ENCODE results near the gene EYS. TPM values are rescaled to one million over a fixed set of nuclear protein-coding genes. Genes with fewer than 3 reads are reported as not detected.

The EYS gene
- total and polyA plus RNA-seq, 9 of the 15 experiments (the other 6 are each of a cell fraction or from before 2014, with no cell fraction given) = 0.03 to 0.36 (median 0.10) TPM; not detected in 2

DNA sequence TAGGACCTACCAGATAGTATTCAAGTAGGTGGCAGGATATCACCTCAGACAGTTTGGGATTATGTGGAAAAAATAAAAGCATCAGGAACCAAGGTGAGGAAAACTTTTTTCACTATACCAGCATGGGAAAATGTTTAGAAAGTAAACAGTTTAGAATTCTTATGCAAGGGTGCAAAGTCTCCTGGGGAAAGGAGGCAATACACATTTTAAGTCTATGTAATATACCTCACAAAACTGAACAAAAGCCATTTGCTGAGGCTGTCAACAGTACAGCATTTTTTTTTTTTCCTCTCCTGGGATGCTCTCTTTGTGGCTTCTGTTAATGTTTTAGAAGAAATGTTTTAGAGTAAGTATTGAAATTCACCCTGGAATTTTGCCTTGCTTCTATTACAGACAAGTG, 1997.9 kb downstream of the EYS start (continued):
- TF ChIP-seq, protein P1, sequence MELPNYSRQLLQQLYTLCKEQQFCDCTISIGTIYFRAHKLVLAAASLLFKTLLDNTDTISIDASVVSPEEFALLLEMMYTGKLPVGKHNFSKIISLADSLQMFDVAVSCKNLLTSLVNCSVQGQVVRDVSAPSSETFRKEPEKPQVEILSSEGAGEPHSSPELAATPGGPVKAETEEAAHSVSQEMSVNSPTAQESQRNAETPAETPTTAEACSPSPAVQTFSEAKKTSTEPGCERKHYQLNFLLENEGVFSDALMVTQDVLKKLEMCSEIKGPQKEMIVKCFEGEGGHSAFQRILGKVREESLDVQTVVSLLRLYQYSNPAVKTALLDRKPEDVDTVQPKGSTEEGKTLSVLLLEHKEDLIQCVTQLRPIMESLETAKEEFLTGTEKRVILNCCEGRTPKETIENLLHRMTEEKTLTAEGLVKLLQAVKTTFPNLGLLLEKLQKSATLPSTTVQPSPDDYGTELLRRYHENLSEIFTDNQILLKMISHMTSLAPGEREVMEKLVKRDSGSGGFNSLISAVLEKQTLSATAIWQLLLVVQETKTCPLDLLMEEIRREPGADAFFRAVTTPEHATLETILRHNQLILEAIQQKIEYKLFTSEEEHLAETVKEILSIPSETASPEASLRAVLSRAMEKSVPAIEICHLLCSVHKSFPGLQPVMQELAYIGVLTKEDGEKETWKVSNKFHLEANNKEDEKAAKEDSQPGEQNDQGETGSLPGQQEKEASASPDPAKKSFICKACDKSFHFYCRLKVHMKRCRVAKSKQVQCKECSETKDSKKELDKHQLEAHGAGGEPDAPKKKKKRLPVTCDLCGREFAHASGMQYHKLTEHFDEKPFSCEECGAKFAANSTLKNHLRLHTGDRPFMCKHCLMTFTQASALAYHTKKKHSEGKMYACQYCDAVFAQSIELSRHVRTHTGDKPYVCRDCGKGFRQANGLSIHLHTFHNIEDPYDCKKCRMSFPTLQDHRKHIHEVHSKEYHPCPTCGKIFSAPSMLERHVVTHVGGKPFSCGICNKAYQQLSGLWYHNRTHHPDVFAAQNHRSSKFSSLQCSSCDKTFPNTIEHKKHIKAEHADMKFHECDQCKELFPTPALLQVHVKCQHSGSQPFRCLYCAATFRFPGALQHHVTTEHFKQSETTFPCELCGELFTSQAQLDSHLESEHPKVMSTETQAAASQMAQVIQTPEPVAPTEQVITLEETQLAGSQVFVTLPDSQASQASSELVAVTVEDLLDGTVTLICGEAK (IDR thresholded peaks at IDR 0.05) = no peak
- TF ChIP-seq, protein P1 (CRISPR knock-in tag; IDR thresholded peaks at IDR 0.05) = no peak
- no peak for TF ChIP-seq SMAD4 (CRISPR knock-in tag; conservative IDR thresholded peaks at IDR 0.05)
- TF ChIP-seq TOE1 (IDR thresholded peaks at IDR 0.05; ENCODE audit: borderline replicate concordance) = no peak
- TF ChIP-seq TOE1 (CRISPR knock-in tag; IDR thresholded peaks at IDR 0.05; ENCODE audit: borderline replicate concordance, low read depth) = no peak
- no peak for TF ChIP-seq SMAD3 (CRISPR knock-in tag; conservative IDR thresholded peaks at IDR 0.05)
